ENCODE data around the gene VENTX.
"Not testable (repeated sequence)": the region's sequence is repeated elsewhere in the genome, so short reads cannot be mapped to it uniquely, and the experiment has no call there.

VENTX gene

GRCh38 chr10:133214468-133215410 lies 22.9 kb upstream of the VENTX start:
- no peak for DNase-seq (ENCODE audit: low read depth, low spot score)

GRCh38 chr10:133215586-133215985 lies 22.1 kb upstream of the VENTX start:
- no peak for DNase-seq (ENCODE audit: low read depth, low spot score)

DNA sequence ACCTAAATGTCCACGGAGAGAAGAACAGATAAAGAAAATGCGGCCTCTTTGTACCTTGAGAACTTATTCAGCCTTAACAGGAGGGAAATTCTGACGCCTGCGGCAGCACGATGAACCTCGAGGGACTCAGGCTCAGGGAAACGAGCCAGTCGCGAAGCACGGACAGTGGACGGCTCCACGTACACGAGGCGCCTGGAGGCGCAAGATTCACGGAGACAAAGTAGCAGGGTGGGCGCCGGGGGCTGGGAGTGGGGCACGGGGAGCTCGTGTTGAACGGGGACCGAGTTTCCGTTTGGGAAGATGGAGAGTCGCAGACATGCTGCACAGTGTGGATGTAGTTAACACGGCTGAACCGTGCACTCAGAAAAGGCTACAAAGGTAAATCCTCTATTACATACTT lies 20.9 kb upstream of the VENTX start:
- no peak for DNase-seq (ENCODE audit: low read depth, low spot score)

DNA sequence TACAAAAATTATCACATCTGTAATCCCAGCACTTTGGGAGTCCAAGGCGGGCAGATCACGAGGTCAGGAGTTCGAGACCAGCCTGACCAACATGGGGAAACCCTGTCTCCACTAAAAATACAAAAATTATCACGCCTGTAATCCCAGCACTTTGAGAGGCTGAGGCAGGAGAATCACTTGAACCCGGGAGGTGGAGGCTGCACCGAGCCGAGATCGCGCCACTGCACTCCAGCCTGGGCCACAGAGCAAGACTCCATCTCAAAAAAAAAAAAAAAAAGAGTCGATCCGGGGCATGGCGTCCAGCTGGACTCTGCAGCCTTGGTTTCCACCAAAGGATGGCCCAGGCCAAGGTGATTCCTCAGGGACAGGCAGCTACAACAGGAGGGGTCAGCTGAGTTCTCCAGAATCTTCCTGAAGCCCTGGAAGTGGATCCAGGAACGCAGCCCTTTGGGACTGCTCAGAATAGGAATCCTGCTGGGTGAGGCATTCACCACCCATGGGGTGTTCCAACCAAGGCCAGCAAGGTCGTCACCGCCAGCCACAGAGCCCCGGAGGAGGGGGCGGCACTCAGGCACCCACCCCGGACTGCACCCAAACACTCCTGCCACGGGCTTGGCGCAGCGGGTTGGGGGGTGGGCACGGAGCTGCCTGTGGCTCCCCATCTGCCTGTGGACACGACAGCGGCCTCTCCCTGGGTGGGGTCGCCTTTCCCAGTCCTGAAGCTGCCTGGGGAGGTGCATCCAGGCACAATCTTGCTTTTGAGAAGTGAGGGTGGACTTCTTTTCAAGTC lies 19.7 kb upstream of the VENTX start:
- no peak for DNase-seq (ENCODE audit: low read depth, low spot score)

- DNase-seq (ENCODE audit: low read depth, low spot score), result no peak
These were observed 18.8 kb upstream of the VENTX start for GRCh38 chr10:133218891-133219290.

- DNase-seq (ENCODE audit: low read depth, low spot score), result no peak
These were observed 17.9 kb upstream of the VENTX start for GRCh38 chr10:133219782-133220181.

DNA sequence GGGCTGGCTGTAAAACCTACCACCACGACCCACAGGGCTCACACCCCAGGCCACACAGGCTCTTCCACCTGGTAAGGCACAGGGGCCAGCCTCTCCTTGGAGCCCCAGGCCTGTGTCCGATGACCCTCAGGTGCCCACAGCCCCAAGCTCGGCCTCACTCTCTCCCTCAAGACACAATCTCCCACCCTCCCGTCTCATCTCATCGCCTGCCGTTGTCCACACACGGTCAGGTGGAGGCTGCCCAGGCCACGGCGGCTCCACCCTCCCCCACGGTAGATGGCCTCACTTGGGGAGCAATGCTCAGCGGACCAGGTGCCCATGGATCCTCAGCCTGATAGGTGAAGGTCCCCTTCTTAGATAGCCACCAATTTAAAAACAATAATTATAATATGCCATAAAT lies 16.3 kb upstream of the VENTX start:
- no peak for DNase-seq (ENCODE audit: low read depth, low spot score)

DNA sequence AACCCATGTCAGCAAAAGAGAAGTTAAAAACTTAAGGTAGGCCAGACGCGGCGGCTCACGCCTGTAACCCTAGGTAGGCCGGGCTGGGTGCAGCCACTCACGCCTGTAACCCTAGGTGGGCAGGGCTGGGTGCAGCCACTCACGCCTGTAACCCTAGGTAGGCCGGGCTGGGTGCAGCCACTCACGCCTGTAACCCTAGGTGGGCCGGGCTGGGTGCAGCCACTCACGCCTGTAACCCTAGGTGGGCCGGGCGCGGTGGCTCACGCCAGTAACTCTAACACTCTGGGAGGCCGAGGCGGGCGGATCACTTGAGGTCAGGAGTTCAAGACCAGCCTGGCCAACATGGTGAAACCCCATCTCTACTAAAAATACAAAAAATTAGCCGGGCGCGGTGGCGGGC lies 15.9 kb upstream of the VENTX start:
- DNase-seq (ENCODE audit: low read depth, low spot score), result not testable (repeated sequence)

GRCh38 chr10:133224076-133224475 lies 13.6 kb upstream of the VENTX start:
- no peak for DNase-seq (ENCODE audit: low read depth, low spot score)

- no peak for DNase-seq (ENCODE audit: low read depth, low spot score)
These were observed 12.8 kb upstream of the VENTX start for GRCh38 chr10:133224756-133225372.

GRCh38 chr10:133225707-133226191 lies 11.9 kb upstream of the VENTX start:
- DNase-seq (ENCODE audit: low read depth, low spot score), result no peak

DNA sequence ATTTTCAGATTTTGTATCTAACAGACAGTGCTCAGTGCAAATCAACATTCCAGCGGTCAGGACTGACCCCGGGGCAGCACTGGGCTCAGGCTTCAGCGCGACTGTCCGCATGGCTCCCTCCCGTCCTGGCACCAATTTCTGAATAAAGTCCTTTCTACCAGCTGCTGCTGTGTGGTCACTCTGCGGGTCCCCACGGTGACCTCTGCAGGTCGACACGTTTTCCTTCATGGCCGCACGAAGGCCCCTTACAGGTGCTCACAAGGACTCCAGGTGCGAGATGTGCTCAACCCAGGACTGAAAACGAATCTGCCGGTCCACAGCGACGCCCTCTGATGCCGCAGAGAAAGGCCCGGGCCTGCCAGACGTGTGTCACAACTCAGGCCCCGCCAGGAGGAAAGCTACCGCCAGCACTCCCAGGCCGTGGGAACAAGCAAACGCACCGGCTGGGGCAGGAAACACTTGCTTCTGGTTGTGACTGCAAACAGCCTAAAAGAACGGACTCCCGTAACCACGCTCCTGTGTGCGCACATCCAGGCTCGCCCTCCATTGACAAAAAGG lies 11.3 kb upstream of the VENTX start:
- no peak for DNase-seq (ENCODE audit: low read depth, low spot score)

DNA sequence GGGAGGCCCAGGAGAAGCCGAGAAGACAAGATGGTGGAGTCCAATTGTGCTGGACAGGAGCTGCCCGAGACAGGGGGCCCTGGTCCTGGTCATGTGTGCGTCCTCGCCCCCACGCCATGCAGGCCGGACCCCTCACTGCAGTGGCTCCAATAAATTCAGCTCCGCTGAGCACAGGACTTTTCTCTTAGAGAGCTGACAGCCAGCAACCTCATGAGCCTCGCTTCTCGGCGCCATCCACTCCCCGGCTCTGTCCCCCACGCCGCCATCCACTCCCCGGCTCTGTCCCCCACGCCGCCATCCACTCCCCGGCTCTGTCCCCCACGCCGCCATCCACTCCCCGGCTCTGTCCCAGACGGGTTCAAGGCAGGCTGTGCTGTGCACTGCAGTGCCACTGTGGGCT lies 10.4 kb upstream of the VENTX start:
- no peak for DNase-seq (ENCODE audit: low read depth, low spot score)

DNA sequence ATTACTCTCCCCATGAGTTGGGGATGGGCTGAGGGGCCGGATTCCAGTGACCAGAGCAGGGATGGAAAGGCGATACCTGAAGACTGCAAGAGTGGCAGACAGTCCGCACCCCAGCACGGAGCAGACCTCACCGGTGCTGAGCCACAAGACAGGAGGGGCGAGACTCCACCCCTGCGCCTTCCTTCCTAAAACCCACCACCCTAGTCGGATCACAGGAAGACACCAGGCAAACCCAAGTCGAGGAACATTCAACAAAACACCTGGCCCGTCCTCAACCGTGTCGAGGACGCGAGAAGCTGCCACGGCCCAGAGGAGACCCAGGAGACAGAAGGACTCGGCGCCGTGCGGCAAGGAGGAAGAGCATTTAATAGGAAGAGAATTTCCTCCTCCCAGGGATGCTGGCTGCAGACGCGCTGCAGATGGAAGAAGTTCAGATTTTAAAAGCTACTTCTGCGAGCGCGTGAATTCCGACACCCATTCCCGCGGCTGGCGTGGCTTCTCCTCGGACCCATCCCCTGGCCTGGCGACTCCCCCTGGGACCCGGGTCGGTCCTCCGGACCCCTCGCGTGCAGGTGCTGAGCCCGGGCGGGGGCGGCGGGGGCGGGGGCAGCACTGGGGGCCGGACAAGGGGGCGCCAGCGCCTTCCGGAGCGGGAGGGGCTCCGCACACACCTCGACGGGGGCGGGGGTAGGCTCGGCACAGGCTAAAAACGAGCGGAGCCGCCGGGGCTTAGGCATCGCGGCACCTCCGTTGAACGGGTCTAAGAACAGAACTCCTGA lies 8.2 kb upstream of the VENTX start:
- DNase-seq (ENCODE audit: low read depth, low spot score), result no peak

DNA sequence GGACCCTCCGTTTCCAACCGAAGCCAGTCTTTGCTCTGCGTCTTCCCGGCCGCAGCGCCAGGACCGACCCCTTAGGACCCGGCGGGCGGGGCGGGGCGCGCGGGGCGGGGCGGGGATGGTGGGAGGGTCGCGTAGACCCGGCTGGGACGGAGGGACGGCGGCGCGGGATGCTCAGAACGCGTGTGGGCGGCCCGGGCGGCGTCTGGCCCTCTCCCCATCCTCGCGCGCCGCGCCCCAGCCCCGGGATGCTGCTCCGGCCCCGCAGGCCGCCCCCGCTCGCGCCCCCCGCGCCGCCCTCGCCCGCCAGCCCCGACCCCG lies 7.7 kb upstream of the VENTX start, which contains the start of gene UTF1:
Gene UTF1 (plus strand): TSS at position 174 of the 318 bp plus-strand sequence. CDS start 72 bp downstream, at position 246.
- no peak for DNase-seq (ENCODE audit: low read depth, low spot score)

DNA sequence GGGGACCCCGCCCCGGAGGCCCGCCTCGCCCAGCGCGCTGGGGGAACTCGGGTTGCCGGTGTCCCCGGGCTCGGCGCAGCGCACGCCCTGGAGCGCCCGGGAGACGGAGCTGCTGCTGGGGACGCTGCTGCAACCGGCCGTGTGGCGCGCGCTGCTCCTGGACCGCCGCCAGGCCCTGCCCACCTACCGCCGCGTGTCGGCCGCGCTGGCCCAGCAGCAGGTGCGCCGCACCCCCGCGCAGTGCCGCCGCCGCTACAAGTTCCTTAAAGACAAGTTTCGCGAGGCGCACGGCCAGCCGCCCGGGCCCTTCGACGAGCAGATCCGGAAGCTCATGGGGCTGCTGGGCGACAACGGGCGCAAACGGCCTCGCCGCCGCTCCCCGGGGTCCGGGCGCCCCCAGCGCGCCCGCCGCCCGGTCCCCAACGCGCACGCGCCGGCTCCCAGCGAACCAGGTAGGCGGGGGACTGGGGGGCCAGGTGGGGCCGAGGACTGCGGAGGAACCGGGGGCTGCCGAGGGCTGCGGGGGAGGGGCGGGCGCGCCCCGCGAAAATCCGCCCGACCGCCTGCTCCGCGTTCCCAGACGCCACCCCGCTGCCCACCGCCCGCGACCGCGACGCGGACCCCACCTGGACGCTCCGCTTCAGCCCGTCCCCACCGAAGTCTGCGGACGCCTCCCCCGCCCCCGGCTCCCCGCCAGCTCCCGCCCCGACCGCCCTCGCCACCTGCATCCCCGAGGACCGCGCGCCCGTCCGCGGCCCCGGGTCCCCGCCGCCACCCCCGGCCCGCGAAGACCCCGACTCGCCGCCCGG lies 7.1 kb upstream of the VENTX start:
- no peak for DNase-seq (ENCODE audit: low read depth, low spot score)

GRCh38 chr10:133231244-133231945 lies 6.3 kb upstream of the VENTX start:
- no peak for DNase-seq (ENCODE audit: low read depth, low spot score)

GRCh38 chr10:133231946-133232574 lies 5.6 kb upstream of the VENTX start:
- DNase-seq (ENCODE audit: low read depth, low spot score), result no peak

- DNase-seq (ENCODE audit: low read depth, low spot score), result not testable (repeated sequence)
These were observed 2.9 kb upstream of the VENTX start for GRCh38 chr10:133234796-133235195.

Data from activated naive CD8-positive, alpha-beta T cell treated with anti-CD3 and anti-CD28 coated beads, Interleukin-2, amount 50 U/mL, for 16 hours (primary cell).